COLO668 (cell line): ENCODE measurements around the gene GCNT2.
"Not testable (repeated sequence)": the region's sequence is repeated elsewhere in the genome, so short reads cannot be mapped to it uniquely, and the experiment has no call there.

Experiments
- DNase-seq: peaks from one replicate; lab custom pipeline; 2025; ENCODE audit not compliant: unreplicated experiment; lab: John Stamatoyannopoulos, UW

The GCNT2 gene

GRCh38 chr6:10513544-10513943 lies 7.6 kb upstream of the GCNT2 start:
- DNase-seq, result no peak

DNA sequence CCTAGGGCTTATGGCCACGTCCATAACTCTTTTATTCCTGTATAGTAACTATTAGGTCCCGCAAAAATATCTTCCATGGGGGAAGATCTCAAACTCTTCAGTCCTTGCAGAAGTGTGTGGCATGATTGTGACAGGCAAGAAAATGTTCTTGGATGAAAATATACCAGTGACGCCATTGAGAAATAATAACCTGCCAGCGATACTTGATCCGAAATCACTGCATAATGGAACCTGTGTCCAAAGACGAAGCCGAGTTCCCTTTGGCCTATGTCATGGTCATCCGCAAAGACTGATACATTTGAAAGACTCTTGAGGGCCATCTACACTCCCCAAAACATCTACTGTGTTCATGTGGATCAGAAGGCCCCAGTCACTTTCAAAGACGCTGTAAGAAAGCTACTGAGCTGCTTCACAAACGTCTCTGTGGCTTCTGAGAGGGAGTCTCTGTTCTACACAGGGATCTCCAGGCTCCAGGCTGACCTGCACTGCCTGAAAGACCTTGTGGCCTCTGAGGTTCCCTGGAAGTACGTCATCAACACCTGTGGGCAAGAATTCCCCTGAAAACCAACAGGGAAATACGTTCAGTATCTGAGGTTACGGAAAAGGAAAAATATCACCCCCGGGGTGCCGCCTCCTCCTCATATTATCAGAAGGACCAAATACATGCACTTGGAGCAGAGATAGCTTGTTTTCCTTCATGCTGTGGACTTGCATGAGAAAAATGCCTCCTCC lies 6.9 kb upstream of the GCNT2 start:
- DNase-seq, result no peak

GRCh38 chr6:10516953-10517352 lies 4.2 kb upstream of the GCNT2 start:
- DNase-seq, result no peak

GRCh38 chr6:10518557-10519407 lies 2.4 kb upstream of the GCNT2 start:
- no peak for DNase-seq

DNA sequence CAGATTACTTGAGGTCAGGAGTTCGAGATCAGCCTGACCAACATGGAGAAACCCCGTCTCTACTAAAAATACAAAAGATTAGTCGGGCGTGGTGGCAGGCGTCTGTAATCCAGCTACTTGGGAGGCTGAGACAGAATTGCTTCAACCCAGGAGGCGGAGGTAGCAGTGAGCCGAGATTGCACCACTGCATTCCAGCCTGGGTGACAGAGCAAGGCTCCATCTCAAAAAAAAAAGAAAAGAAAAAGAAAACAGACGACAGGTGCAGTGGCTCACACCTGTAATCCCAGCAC lies 1.8 kb upstream of the GCNT2 start:
- not testable (repeated sequence) for DNase-seq

- no peak for DNase-seq
These were observed 683 bp upstream of the GCNT2 start for GRCh38 chr6:10520468-10520867.

- no peak for DNase-seq
These were observed 1.9 kb downstream of the GCNT2 start for GRCh38 chr6:10522929-10523573.

- no peak for DNase-seq
These were observed 5.0 kb downstream of the GCNT2 start for GRCh38 chr6:10526156-10526555.

GRCh38 chr6:10528158-10528981 lies 7.2 kb downstream of the GCNT2 start:
- DNase-seq, result peak; percentile 22

DNA sequence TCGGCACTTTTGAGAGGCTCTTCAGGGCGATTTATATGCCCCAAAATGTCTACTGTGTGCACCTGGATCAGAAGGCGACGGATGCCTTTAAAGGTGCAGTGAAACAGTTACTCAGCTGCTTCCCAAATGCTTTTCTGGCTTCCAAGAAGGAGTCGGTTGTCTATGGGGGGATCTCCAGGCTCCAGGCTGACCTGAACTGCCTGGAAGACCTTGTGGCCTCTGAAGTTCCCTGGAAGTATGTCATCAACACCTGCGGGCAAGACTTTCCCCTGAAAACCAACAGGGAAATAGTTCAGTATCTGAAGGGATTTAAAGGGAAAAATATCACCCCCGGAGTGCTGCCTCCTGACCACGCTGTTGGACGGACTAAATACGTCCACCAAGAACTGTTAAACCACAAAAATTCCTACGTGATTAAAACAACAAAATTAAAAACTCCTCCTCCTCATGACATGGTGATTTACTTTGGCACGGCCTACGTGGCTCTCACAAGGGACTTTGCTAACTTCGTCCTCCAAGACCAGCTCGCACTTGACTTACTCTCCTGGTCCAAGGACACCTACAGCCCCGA lies 8.2 kb downstream of the GCNT2 start:
- peak; percentile 16 for DNase-seq

DNA sequence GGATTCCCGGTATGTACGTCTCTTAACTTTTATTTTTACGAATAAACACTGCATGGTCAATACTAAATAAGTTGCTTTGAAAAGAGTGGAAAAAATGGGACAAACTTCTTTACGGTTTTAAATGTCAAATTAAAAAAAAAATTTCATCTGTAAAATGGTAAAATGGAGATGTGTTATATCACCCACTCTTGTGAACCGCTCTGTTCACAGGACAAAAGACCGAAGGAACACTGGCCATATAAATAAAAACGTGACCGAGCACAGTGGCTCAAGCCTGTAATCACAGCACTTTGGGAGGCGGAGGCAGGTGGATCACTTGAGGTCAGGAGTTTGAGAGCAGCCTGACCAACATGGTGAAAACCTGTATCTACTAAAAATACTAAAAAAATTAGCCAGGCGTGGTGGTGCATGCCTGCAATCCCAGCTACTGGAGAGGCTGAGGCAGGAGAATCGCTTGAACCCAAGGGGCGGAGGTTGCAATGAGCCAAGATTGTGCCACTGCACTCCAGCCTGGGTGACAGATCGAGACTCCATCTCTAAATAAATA lies 8.8 kb downstream of the GCNT2 start:
- DNase-seq, result not testable (repeated sequence)

- DNase-seq, result no peak
These were observed 10.4 kb downstream of the GCNT2 start for GRCh38 chr6:10531503-10531902.

- DNase-seq, result no peak
These were observed 10.8 kb downstream of the GCNT2 start for GRCh38 chr6:10531942-10532341.

DNA sequence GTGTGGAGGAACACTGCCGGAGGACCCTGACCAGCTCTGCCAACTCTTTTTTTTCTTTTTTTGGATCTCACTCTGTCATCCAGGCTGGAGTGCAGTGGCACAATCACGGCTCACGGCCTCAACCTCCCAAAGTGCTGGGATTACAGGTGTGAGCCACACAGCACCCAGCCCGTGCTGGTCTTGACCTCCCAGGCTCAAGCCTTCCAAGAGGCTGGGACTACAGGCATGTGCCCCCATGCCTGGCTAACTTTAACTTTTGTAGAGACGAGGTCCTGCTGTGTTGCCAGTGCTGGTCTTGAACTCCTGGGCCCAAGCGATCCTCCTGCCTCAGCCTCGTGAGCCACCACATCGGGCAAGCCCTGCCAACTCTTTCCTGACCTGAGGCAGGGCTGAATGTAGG lies 11.2 kb downstream of the GCNT2 start:
- DNase-seq, result no peak

DNA sequence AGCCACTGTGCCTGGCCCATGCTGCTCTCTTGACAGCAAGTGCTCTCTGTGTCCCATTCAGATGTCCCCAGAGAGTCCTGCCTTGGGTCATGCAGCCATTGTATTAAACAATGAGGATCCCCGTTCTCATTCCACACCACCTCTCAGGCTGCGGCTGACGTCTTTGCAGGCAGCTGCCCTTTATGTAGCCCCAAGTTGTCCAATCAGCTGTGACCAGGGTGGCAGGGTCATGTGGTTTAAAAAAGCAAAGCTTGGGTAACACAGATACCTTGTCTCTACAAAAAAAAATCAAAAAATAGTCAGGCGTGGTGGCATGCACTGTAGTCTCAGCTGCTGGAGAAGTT lies 13.2 kb downstream of the GCNT2 start:
- DNase-seq, result no peak

DNA sequence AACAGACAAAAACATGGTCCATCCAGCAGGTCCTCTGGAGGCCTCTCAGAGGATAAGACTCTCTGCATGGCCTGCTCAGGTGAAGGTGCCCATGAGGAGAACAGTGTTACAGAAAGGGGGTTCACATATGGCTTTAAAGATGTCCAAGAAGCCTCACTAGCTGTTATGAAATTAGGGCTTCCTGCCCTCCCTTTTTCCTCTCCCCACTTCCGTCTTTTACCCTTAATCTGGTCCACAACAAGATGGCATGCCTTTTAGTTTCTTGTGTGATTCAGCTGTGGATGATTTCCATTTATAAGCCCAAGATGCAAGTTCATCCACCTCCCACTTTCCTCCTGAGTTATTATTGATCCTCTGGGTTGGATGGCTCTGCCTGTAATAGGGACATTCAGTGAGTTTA lies 14.0 kb downstream of the GCNT2 start:
- DNase-seq, result no peak

- DNase-seq, result no peak
These were observed 16.6 kb downstream of the GCNT2 start for GRCh38 chr6:10537726-10538125.

DNA sequence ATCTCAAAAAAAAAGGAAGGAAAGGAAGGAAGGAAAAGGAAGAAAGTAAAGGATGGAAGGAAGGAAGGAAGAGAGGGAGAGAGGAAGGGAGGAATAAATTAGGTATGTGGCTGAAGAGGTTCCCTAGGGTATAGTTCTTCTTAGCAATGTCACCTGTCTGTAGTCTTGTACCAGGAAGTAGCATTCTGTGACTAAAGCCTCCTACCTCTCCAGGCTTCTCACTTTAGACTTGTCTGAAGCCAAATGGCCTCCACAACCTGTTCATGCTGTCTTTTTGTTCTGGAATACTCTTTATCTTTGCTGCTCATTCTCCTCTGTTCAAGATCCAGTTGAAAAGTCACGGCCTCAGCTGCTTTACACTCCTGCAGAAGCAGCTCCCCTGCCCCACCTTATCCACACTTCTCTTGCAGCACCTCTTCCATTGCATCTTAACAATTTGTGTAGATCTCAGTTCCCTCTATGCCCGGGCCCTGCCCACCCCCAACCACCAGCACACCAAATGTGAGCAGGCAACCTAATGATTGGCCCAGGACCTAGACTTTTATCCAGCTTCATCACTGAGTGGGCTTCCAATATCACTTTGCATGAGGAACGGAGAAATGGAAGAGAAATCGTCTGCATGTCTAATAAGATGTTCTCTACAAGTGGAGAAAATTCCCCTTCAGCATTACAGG lies 19.1 kb downstream of the GCNT2 start:
- DNase-seq, result no peak

DNA sequence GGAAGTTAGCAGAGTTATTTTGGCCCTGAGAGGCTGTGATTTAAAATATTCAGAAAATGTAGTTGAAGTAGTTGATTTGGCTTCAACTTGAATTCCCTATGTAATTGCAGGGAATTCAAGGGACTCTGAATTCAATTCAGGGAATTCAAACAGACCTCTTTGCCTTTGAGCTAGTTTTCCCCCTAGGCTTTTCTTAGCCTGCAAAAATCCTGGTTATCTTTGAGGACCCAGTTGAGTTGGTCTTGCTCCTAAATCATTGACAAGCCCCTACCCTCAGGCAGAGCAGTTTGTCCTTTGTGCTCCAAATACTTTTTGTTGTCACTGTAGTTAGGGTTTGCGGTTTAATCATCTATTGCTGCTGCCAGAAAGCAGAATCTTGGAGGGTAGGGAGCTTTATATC lies 20.4 kb downstream of the GCNT2 start:
- DNase-seq, result no peak

- no peak for DNase-seq
These were observed 21.1 kb downstream of the GCNT2 start for GRCh38 chr6:10542213-10542612.
